Liver (tissue), 3 donors: ENCODE data around the gene CYP4F22.

Experiments used
- ATF3 ChIP-seq: IDR thresholded peaks from 2 replicates; pipeline ENCODE4 v1.6.1; 2016; ENCODE audit warnings: antibody characterized with exemption
- CTCF ChIP-seq: fragments of 150-350 bp; IDR thresholded peaks from 2 replicates; pipeline ENCODE4 v1.5.1; 2017; ENCODE audit warnings: improper control_type of control experiment, low read depth, low read length; ENCODE audit not compliant: missing input control
- EGR1 ChIP-seq, 2 donors: IDR thresholded peaks; 2 replicates each; pipeline ENCODE4 v1.6.1; 2016 to 2018; ENCODE audit warnings: antibody characterized with exemption in 2 of 2, low read depth in 2 of 2
- HNF4G ChIP-seq: IDR thresholded peaks from 2 replicates; pipeline ENCODE4 v1.6.1; 2016; ENCODE audit warnings: antibody characterized with exemption
- JUND ChIP-seq, 2 donors: IDR thresholded peaks; 2 replicates each; pipeline ENCODE4 v1.6.1; 2016; ENCODE audit warnings: antibody characterized with exemption in 2 of 2
- MAX ChIP-seq: IDR thresholded peaks from 2 replicates; pipeline ENCODE4 v1.6.1; 2016; ENCODE audit warnings: antibody characterized with exemption
- REST ChIP-seq: IDR thresholded peaks from 2 replicates; pipeline ENCODE4 v1.6.1; 2016; ENCODE audit warnings: antibody characterized with exemption, mild to moderate bottlenecking
- YY1 ChIP-seq: IDR thresholded peaks from 2 replicates; pipeline ENCODE4 v1.6.1; 2016; ENCODE audit warnings: antibody characterized with exemption, mild to moderate bottlenecking
- donor health status: healthy.
- donor health status: healthy.

GRCh38 chr19:15576526-15577156 lies 68.3 kb downstream of the CYP4F22 start:
- TF ChIP-seq CTCF (no peak), ATF3 (no peak), MAX (no peak), HNF4G (no peak), JUND (IDR thresholded peaks at IDR 0.05) (no peak), YY1 (no peak), EGR1 (IDR thresholded peaks at IDR 0.05; ENCODE audit: low read depth in 2 of 2) (no peak), REST (no peak)
